Trophoblast cell (in vitro differentiated cells and primary cell): ENCODE data around the gene RUVBL2.
"Not testable (repeated sequence)": the region's sequence is repeated elsewhere in the genome, so short reads cannot be mapped to it uniquely, and the experiment has no call there.

Experiments used
- DNase-seq, 2 donors: peaks; one replicate each; pipeline ENCODE4 v3.0.0-alpha.2; 2016
- H2AFZ ChIP-seq: 2 replicates; pipeline ENCODE4 v1.6.1; 2013; ENCODE audit warnings: low read length, moderate library complexity, mild to moderate bottlenecking; ENCODE audit not compliant: insufficient read depth, poor library complexity
- H2AK5ac ChIP-seq: 2 replicates; pipeline ENCODE4 v1.6.1; 2013; ENCODE audit warnings: mild to moderate bottlenecking, low read length
- H2BK120ac ChIP-seq: 2 replicates; pipeline ENCODE4 v1.6.1; 2013; ENCODE audit warnings: low read length, mild to moderate bottlenecking, moderate library complexity; ENCODE audit not compliant: insufficient read depth, poor library complexity
- H2BK12ac ChIP-seq: 2 replicates; pipeline ENCODE4 v1.6.1; 2013; ENCODE audit warnings: mild to moderate bottlenecking, low read length, moderate library complexity
- H2BK5ac ChIP-seq: 2 replicates; pipeline ENCODE4 v1.6.1; 2013; ENCODE audit warnings: low read length, low read depth, moderate library complexity, mild to moderate bottlenecking; ENCODE audit not compliant: poor library complexity
- H3K14ac ChIP-seq: 2 replicates; pipeline ENCODE4 v1.6.1; 2013; ENCODE audit warnings: mild to moderate bottlenecking, low read length
- H3K18ac ChIP-seq: 2 replicates; pipeline ENCODE4 v1.6.1; 2013; ENCODE audit warnings: mild to moderate bottlenecking, low read length
- H3K23ac ChIP-seq: 2 replicates; pipeline ENCODE4 v1.6.1; 2013; ENCODE audit warnings: low read length
- H3K27ac ChIP-seq: 2 replicates; pipeline ENCODE4 v1.5.1; 2013; ENCODE audit warnings: low read depth, mild to moderate bottlenecking, inconsistent platforms, low read length, moderate library complexity
- H3K27me3 ChIP-seq: 2 replicates; pipeline ENCODE4 v1.6.1; 2013; ENCODE audit warnings: inconsistent platforms, mild to moderate bottlenecking, low read length, moderate library complexity; ENCODE audit not compliant: insufficient read depth
- H3K36me3 ChIP-seq, 2 experiments: 1 replicate in 1 of 2; 2 replicates in 1 of 2; pipeline ENCODE4 v1.6.1; 2013; ENCODE audit warnings: low read length in 2 of 2, mild to moderate bottlenecking in 2 of 2, moderate library complexity in 1 of 2; ENCODE audit not compliant: insufficient read depth in 2 of 2, control insufficient read depth in 1 of 2
- H3K4ac ChIP-seq: 2 replicates; pipeline ENCODE4 v1.6.1; 2013; ENCODE audit warnings: low read depth, mild to moderate bottlenecking, low read length, moderate library complexity
- H3K4me1 ChIP-seq, 2 experiments: 1 replicate in 1 of 2; 2 replicates in 1 of 2; pipeline ENCODE4 v1.6.1; 2013; ENCODE audit warnings: low read length in 2 of 2, mild to moderate bottlenecking in 2 of 2, moderate library complexity in 1 of 2; ENCODE audit not compliant: insufficient read depth in 2 of 2, control insufficient read depth in 1 of 2
- H3K4me2 ChIP-seq: 2 replicates; pipeline ENCODE4 v1.6.1; 2013; ENCODE audit warnings: inconsistent platforms, mild to moderate bottlenecking, low read length, moderate library complexity
- H3K4me3 ChIP-seq: 2 replicates; pipeline ENCODE4 v1.5.1; 2013; ENCODE audit warnings: mild to moderate bottlenecking, low read depth, low read length, inconsistent platforms
- H3K79me1 ChIP-seq: one replicate; pipeline ENCODE4 v1.6.1; 2013; ENCODE audit warnings: low read length
- H3K79me2 ChIP-seq: 2 replicates; pipeline ENCODE4 v1.6.1; 2013; ENCODE audit warnings: low read length, mild to moderate bottlenecking; ENCODE audit not compliant: control insufficient read depth, insufficient read depth, poor library complexity
- H3K9ac ChIP-seq: 2 replicates; pipeline ENCODE4 v1.6.1; 2013; ENCODE audit warnings: mild to moderate bottlenecking, low read length
- H3K9me3 ChIP-seq: 2 replicates; pipeline ENCODE4 v1.6.1; 2013; ENCODE audit warnings: low read depth, mild to moderate bottlenecking, control low read depth, inconsistent platforms, low read length; ENCODE audit not compliant: insufficient read depth
- H4K12ac ChIP-seq: 2 replicates; pipeline ENCODE4 v1.6.1; 2013; ENCODE audit warnings: low read depth, mild to moderate bottlenecking, low read length, moderate library complexity
- H4K8ac ChIP-seq: 2 replicates; pipeline ENCODE4 v1.6.1; 2013; ENCODE audit warnings: low read depth, mild to moderate bottlenecking, low read length, moderate library complexity
- H4K91ac ChIP-seq: one replicate; pipeline ENCODE4 v1.6.1; 2013; ENCODE audit warnings: low read depth, mild to moderate bottlenecking, low read length, moderate library complexity
- WGBS: extraction: QIAGEN DNeasy Blood & Tissue Kit; methylation state at CpG from one replicate; pipeline ENCODE4 v1.1.7; 2013; ENCODE audit warnings: missing lambda C conversion rate; ENCODE audit not compliant: insufficient read length, insufficient coverage; ENCODE audit errors: extremely low coverage; 5-methylcytosine and 5-hydroxymethylcytosine counted together

The RUVBL2 gene

GRCh38 chr19:49042666-49043065 is 49.0 kb downstream of the RUVBL2 start:
- not testable (repeated sequence) for H3K36me3 ChIP-seq, H3K4me1 ChIP-seq, H3K23ac ChIP-seq, H2AK5ac ChIP-seq, H3K9ac ChIP-seq, H2BK12ac ChIP-seq, H3K79me2 ChIP-seq, H2AFZ ChIP-seq, H2BK5ac ChIP-seq, H3K9me3 ChIP-seq, H3K18ac ChIP-seq, H4K8ac ChIP-seq, H4K91ac ChIP-seq, H2BK120ac ChIP-seq, H3K4me2 ChIP-seq, DNase-seq, H4K12ac ChIP-seq, H3K79me1 ChIP-seq, H3K27ac ChIP-seq, H3K4ac ChIP-seq, H3K27me3 ChIP-seq, H3K4me3 ChIP-seq, H3K14ac ChIP-seq
- no CpG with 5 or more reads among the region's 4 CpGs for WGBS

- H2BK5ac ChIP-seq, H3K14ac ChIP-seq, H4K12ac ChIP-seq, H3K27me3 ChIP-seq, H3K4me2 ChIP-seq, H3K4ac ChIP-seq, DNase-seq, H3K9ac ChIP-seq, H3K23ac ChIP-seq, H3K79me2 ChIP-seq, H3K9me3 ChIP-seq, H3K27ac ChIP-seq, H3K79me1 ChIP-seq, H3K4me3 ChIP-seq, H4K8ac ChIP-seq, H2AK5ac ChIP-seq, H3K18ac ChIP-seq, H3K4me1 ChIP-seq, H4K91ac ChIP-seq, H2BK12ac ChIP-seq, H2AFZ ChIP-seq, H3K36me3 ChIP-seq, H2BK120ac ChIP-seq: not testable (repeated sequence)
- WGBS: no CpG with 5 or more reads among the region's 15 CpGs
These were observed 49.9 kb downstream of the RUVBL2 start, which contains the start of gene CGB5 for GRCh38 chr19:49043548-49043947. CGB5 (plus strand) TSS chr19:49043848; CDS start chr19:49044210, 362 bp downstream.

GRCh38 chr19:49049011-49049410 is 55.3 kb downstream of the RUVBL2 start, which contains the start of gene CGB8:
CGB8 (minus strand) TSS chr19:49049111; CDS start chr19:49048739, 372 bp downstream.
- H2BK12ac ChIP-seq, H3K27ac ChIP-seq, H2BK120ac ChIP-seq, DNase-seq, H3K27me3 ChIP-seq, H2BK5ac ChIP-seq, H3K4me1 ChIP-seq, H3K4me3 ChIP-seq, H3K9me3 ChIP-seq, H4K8ac ChIP-seq, H4K12ac ChIP-seq, H3K4ac ChIP-seq, H3K23ac ChIP-seq, H3K18ac ChIP-seq, H3K79me1 ChIP-seq, H2AK5ac ChIP-seq, H3K4me2 ChIP-seq, H3K36me3 ChIP-seq, H3K9ac ChIP-seq, H3K79me2 ChIP-seq, H3K14ac ChIP-seq, H2AFZ ChIP-seq: not testable (repeated sequence)
- no CpG with 5 or more reads among the region's 12 CpGs for WGBS
- peak within 1 kb of the TSS; percentile 43 for H4K91ac ChIP-seq

- not testable (repeated sequence) for H3K79me1 ChIP-seq, H3K4me1 ChIP-seq, H2BK5ac ChIP-seq, DNase-seq, H4K12ac ChIP-seq, H3K79me2 ChIP-seq, H3K18ac ChIP-seq, H4K8ac ChIP-seq, H3K9ac ChIP-seq, H2BK120ac ChIP-seq, H3K4ac ChIP-seq, H3K36me3 ChIP-seq, H2AFZ ChIP-seq, H3K27ac ChIP-seq, H2BK12ac ChIP-seq, H3K23ac ChIP-seq, H3K14ac ChIP-seq, H4K91ac ChIP-seq, H2AK5ac ChIP-seq, H3K4me2 ChIP-seq, H3K4me3 ChIP-seq, H3K27me3 ChIP-seq, H3K9me3 ChIP-seq
- WGBS: no CpG with 5 or more reads among the region's 4 CpGs
These were observed 56.1 kb downstream of the RUVBL2 start for GRCh38 chr19:49049834-49050233.
